GM18870 (cell line): ENCODE measurements around the gene TMED10.

Source experiments
- ATAC-seq: cut with Tn5 transposase; IDR thresholded peaks from one replicate; pipeline ENCODE4 v1.9.1; 2021; ENCODE audit warnings: moderate library complexity; ENCODE audit not compliant: unreplicated experiment

The TMED10 gene

GRCh38 chr14:75176142-75176820 is at the start of gene TMED10:
TSS of gene TMED10 (minus strand) at chr14:75176612. CDS start at chr14:75176579, 33 bp downstream.
- ATAC-seq, result peak; percentile 78

- ATAC-seq, result no peak
These were observed 48.1 kb upstream of the TMED10 start for GRCh38 chr14:75224561-75224960.

GRCh38 chr14:75223664-75224154 is 47.3 kb upstream of the TMED10 start:
- ATAC-seq, result no peak

GRCh38 chr14:75222208-75222701 is 45.8 kb upstream of the TMED10 start:
- ATAC-seq, result no peak

DNA sequence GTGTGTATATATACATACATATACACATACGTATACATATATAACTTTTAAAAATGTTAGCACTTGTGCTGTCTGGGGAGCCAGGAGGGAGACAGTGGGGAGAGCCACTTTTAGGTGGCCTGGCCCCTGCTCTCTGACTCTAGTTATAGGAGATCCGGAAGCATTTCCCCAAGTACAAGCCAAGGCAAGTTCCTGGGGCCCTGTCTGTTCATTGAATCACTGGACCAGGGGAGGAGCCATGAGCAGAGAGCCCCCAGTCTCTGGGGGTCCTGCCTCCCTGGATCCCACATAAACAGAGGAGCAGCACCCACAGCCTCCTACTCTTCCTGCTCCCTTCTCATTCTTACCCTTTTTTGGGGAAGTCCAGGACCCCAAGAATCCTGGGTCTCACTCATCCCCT is 45.4 kb upstream of the TMED10 start:
- ATAC-seq, result no peak

- no peak for ATAC-seq
These were observed 43.7 kb upstream of the TMED10 start for GRCh38 chr14:75220156-75220555.

- no peak for ATAC-seq
These were observed 41.2 kb upstream of the TMED10 start for GRCh38 chr14:75217508-75218206.

DNA sequence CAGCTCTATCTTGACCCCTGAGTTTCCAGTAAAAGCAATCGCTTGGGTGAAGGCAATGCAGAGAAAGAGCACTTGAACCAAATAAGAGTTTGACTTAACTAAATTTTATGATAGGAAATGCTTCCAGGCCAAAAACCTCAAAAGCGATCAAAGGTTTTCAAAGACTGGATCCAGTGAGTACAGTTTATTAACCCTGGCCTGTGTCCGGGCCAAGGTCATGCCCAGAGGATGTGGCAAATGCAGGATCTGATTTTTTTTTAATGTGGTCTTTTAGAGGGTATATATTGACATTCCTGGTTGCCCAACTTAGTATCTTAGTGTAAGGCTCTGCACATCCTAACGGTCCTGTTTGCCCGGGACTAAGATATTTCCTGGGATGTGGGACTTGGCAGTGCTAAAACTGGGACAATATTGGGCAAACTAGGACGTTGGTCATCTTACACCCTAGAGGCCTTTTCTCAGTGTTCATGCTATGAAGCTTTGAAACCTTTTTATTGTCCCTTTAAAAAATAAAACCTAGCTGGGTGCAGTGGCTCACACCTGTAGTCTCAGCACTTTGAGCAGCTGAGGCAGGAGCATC is 40.1 kb upstream of the TMED10 start:
- no peak for ATAC-seq

DNA sequence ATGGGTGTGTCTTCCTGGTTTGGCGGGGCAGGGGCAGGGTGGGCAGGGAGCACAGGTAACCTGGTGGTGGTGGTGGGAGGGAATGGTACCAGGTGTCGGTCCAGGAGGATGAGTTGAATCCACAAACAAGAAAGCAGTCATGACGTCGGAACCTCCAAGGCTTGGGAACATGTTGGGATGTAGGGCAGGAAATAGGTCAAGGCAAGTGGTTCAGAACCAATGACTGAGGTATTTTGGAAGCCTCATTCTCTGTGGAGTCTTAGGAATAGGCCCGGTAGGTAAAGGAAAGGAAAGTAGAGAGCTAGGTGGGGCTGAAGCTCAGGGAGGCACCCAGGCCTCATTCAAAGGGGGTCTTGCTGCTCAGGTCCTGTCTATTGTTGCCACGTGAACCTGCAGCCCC is 39.1 kb upstream of the TMED10 start:
- no peak for ATAC-seq

GRCh38 chr14:75214558-75214957 is 38.1 kb upstream of the TMED10 start:
- no peak for ATAC-seq

DNA sequence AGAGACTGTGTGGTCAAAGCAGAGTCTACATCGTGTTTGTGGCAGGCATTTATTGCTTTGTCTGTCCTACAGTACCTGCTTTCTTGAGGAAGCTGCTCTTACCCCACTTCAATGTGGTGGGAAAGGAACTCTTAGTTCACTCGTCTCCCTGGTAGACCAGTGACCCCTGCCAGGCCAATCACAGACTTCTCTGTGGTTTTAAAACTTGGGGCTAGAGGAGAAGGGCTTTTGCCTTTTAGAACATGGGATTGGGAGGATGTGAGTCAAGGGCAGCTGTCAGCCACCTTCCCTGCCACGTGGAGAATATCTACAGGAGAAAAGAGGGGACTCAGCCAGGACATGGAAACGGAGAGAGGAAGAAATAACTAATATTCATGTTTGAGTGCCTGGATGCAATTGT is 36.8 kb upstream of the TMED10 start:
- ATAC-seq, result no peak

- no peak for ATAC-seq
These were observed 32.4 kb upstream of the TMED10 start for GRCh38 chr14:75208843-75209242.

DNA sequence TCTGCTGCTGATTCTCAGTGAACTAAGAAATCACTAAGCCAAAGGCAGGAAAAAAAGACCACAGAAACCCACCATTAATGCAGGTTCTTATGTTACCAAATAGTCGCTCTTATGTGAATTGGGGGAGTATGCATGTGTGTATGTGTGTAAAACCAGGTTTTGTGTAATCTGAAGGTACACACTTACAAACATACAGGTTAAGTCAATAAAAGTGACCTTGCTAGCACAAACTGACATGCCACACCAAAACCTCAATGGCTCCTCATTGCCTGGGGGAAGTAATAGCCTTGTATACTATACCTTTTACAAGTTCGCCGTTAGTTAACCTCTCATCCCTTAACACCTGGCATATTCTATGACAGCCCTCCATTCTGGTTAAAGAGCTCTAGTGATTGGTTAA is 29.8 kb upstream of the TMED10 start:
- no peak for ATAC-seq

DNA sequence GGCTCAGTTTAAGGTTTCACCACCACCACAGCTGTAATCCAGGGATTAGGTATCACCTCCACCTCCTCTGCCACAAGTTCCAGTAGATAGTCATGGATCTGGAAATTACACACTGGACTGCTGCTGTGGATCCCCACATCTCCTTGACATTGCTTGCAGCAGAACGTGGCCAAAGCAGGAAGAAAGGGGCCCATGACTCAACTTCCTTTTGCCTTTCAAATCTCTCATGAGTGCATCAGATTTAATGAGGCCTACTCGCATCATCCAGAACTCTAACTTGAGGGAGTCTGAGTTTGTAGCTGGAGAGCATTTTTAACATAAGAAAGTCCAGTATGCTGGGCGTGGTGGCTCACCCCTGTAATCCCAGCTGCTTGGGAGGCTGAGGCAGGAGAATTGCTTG is 29.2 kb upstream of the TMED10 start:
- ATAC-seq, result no peak

DNA sequence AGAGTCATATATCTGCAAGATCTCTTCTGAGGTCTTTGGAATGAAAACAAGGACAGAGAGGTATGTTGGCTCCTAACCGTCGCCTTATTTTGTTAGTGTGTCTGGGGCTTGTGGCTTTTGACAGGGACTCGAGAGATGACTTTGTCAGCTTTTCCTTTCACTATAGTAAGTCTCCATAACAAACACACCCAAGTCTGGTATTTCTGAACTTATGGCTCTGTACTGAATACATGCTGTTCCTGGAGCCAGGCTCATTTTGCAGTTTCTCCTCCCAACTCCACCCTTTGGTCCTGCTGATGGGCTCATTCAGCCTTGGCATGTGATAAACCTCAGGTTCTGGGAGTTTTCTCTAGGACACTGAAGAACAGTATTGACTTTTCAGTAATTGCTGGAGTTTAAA is 27.7 kb upstream of the TMED10 start:
- no peak for ATAC-seq

DNA sequence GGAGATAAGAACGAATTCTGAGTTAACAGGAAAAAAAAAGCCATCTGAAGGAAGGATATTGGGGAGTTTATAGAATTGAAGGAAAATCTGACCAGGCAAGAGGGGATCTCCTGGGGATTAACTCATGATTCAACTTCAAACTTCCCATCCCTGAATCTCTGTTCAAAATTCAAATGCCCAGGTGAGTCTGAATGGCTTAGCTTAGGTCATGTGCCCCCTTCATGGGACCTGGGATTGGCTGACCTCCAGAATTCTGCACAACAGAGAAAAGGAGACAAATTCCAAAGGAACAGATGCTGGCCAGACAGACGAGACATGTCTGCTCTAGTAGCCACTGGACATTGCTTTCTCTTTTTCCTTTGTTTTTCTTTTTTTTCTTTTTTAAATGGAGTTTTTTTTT is 26.2 kb upstream of the TMED10 start:
- ATAC-seq, result no peak

DNA sequence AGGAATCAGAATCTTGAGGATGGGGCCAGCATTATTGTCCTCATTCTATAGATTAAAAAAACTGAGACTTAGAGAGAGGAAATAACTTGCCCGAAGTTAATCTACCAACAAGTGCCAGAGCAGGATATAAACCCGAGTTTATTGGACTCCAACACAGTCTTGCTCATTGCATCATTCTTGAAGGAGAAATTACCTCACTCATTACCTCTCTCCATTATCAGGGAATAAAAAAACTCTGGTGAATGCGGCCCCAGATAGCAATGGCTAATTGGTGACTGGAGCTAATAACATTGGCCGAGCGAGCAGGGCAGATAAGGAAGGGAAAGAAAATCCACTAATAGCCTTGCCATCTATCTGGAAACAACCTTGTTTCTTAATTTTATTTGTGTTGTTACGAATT is 24.7 kb upstream of the TMED10 start:
- no peak for ATAC-seq

GRCh38 chr14:75200451-75200850 is 24.0 kb upstream of the TMED10 start:
- no peak for ATAC-seq

DNA sequence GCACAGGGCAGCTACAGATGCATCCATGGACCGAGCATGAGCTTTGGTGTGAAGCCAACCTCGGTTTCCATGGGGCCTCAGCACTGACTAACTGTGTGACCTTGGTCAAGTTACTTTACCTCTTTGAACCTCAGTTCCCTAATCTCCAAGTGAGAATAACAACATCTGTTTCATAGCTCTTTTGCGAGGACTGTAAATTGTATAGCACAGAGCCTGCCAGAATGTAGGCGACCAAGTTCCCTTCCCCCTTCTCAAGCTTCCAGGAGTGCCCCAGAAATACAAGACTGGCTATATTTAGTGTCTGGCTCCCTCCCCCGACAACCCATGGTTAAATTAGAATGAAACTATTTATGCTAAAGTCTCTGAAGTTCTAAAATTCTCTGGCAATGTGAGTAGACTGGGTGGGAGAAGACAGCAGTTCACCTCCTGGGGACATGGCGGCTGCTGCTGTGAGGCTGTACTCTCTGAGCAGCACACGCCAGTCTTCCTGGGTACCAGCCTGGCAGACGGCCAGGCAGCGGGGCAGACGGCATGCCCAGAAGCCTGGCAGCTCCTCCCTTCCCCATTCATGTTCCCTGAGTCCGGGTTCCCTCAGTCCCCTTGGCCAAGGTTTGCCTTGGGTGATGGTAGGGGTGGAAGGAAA is 22.0 kb upstream of the TMED10 start:
- ATAC-seq, result no peak

- ATAC-seq, result no peak
These were observed 20.9 kb upstream of the TMED10 start for GRCh38 chr14:75197338-75197737.

- ATAC-seq, result no peak
These were observed 20.1 kb upstream of the TMED10 start for GRCh38 chr14:75196468-75196867.

DNA sequence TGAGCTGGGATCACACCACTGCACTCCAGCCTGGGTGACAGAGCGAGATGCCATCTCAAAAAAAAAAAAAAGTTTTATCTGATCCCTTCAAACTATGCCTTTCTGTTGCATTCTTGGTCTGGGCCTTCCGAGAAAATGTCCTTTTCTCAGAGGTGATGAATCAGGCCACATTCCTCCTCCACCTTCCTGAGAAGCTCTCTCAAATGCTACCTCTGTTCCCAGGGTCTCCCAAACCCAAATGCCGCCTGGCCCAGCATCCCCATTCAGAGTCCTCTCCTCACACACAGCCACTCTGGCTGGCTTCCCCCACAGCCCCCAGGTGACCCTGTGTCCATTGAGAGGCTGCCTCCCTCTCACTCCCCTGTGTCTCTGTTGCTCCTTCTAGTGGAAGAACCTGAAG is 19.7 kb upstream of the TMED10 start:
- ATAC-seq, result no peak
